GM19438 (cell line): Measurements from ENCODE around the gene LIPA.
"Not testable (repeated sequence)": the region's sequence is repeated elsewhere in the genome, so short reads cannot be mapped to it uniquely, and the experiment has no call there.

Source experiments
- ATAC-seq: cut with Tn5 transposase; IDR thresholded peaks from one replicate; pipeline ENCODE4 v1.9.1; 2021; ENCODE audit warnings: low read depth; ENCODE audit not compliant: unreplicated experiment

The LIPA gene

GRCh38 chr10:89251409-89252224 is at the start of gene LIPA:
LIPA (minus strand) TSS chr10:89251775; CDS start chr10:89247648, 4,127 bp downstream.
- ATAC-seq = peak; percentile 95

- peak; percentile 23 for ATAC-seq
These were observed 49.7 kb upstream of the LIPA start for GRCh38 chr10:89301232-89301631.

- ATAC-seq = no peak
These were observed 47.5 kb upstream of the LIPA start for GRCh38 chr10:89299031-89299430.

GRCh38 chr10:89297791-89298190 is 46.2 kb upstream of the LIPA start:
- no peak for ATAC-seq

- no peak for ATAC-seq
These were observed 45.8 kb upstream of the LIPA start for GRCh38 chr10:89297356-89297755.

- ATAC-seq = no peak
These were observed 44.7 kb upstream of the LIPA start for GRCh38 chr10:89296220-89296648.

- ATAC-seq = no peak
These were observed 44.0 kb upstream of the LIPA start for GRCh38 chr10:89295597-89295996.

- no peak for ATAC-seq
These were observed 43.2 kb upstream of the LIPA start for GRCh38 chr10:89294721-89295239.

- not testable (repeated sequence) for ATAC-seq
These were observed 33.7 kb upstream of the LIPA start for GRCh38 chr10:89285303-89285702.

- not testable (repeated sequence) for ATAC-seq
These were observed 33.1 kb upstream of the LIPA start for GRCh38 chr10:89284711-89285110.

- ATAC-seq = no peak
These were observed 32.4 kb upstream of the LIPA start for GRCh38 chr10:89283936-89284475.

GRCh38 chr10:89283025-89283935 is 31.7 kb upstream of the LIPA start:
- no peak for ATAC-seq

- no peak for ATAC-seq
These were observed 30.2 kb upstream of the LIPA start for GRCh38 chr10:89281606-89282395.

- no peak for ATAC-seq
These were observed 28.9 kb upstream of the LIPA start for GRCh38 chr10:89280508-89280907.

- no peak for ATAC-seq
These were observed 27.9 kb upstream of the LIPA start for GRCh38 chr10:89279421-89279869.

GRCh38 chr10:89278900-89279392 is 27.4 kb upstream of the LIPA start:
- ATAC-seq = no peak

GRCh38 chr10:89278034-89278535 is 26.5 kb upstream of the LIPA start:
- no peak for ATAC-seq

GRCh38 chr10:89275383-89275782 is 23.8 kb upstream of the LIPA start:
- no peak for ATAC-seq

- ATAC-seq = no peak
These were observed 23.4 kb upstream of the LIPA start for GRCh38 chr10:89274928-89275327.

GRCh38 chr10:89273680-89274079 is 22.1 kb upstream of the LIPA start:
- no peak for ATAC-seq
